ENCODE measurements around the gene GRXCR1.

- TF ChIP-seq GATA2 (IDR thresholded peaks at IDR 0.05; ENCODE audit: low read depth, low read length) (no peak), GATA3 (IDR thresholded peaks at IDR 0.05; ENCODE audit: low read depth, low read length) (no peak)
Observed at GRCh38 chr4:42927946-42928345, 35.4 kb downstream of the GRXCR1 start.

Measured in SH-SY5Y (cell line).